ENCODE measurements around the gene PASD1.
"Not testable (repeated sequence)": the region's sequence is repeated elsewhere in the genome, so short reads cannot be mapped to it uniquely, and the experiment has no call there.

PASD1 gene

GRCh38 chrX:151621422-151621821 is 57.9 kb downstream of the PASD1 start:
- no peak for DNase-seq

- DNase-seq, result no peak
Measured at GRCh38 chrX:151624677-151625076, 61.2 kb downstream of the PASD1 start.

GRCh38 chrX:151631822-151632221 is 68.3 kb downstream of the PASD1 start:
- DNase-seq, result no peak

DNA sequence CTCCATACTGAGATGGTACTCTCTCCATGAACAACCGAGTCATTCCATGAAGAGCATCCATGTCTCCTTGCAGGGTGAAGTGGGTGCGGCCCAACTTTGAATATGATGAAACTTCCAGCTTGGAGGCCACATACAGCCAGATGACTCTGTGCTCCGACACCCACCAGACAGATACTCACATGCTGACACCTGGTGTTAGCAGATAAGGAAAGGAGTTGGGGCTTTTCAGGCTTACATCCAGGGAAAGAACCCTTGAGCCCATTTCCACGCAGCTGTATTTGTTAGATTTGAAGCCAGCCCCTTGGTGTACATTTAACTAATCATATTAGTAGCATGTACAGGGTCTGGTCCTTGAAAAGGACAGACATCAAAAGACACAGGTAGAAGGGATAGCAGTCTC is 69.7 kb downstream of the PASD1 start:
- DNase-seq, result no peak

DNA sequence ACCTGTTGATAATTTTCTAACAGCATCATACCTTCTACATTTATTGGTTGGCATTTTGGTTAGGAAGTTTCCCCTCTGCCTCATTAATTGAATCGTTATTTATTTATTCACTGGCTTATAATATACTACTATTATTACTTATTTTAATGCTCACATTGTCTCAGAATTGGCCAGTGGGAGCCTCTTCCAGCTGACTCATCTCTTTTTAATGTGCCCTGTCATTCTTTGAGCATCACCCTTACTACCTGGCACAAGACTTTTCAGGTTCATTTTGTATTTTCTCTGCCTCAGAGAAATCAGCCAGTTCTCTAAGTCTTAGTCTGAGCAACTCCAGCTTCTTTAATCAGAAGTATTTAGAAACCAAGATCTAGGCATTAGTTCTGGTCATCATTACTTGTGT is 71.5 kb downstream of the PASD1 start:
- DNase-seq, result no peak

- no peak for DNase-seq
Measured at GRCh38 chrX:151641564-151641963, 78.1 kb downstream of the PASD1 start.

GRCh38 chrX:151675121-151675746 is 111.8 kb downstream of the PASD1 start:
- DNase-seq, result no peak

DNA sequence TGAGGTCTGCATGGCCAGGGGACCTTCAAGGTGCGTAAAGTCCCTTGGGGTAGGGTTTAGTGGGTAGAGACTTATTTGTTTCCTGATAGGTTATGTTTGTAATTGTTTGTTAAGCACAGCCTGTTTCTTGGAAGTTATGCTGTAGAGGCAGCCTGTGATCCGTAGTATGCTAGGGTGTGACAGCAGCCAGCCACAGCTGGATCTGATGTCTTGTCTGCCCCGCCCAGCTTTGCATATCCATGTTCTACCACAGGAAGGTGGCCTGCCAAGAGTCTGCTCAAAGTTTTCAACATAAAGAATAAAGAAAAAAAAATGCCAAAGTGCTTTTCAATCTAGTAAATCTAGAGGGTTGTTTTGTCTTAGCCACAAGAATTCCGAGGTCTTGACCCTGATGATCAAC is 112.7 kb downstream of the PASD1 start:
- DNase-seq, result no peak

DNA sequence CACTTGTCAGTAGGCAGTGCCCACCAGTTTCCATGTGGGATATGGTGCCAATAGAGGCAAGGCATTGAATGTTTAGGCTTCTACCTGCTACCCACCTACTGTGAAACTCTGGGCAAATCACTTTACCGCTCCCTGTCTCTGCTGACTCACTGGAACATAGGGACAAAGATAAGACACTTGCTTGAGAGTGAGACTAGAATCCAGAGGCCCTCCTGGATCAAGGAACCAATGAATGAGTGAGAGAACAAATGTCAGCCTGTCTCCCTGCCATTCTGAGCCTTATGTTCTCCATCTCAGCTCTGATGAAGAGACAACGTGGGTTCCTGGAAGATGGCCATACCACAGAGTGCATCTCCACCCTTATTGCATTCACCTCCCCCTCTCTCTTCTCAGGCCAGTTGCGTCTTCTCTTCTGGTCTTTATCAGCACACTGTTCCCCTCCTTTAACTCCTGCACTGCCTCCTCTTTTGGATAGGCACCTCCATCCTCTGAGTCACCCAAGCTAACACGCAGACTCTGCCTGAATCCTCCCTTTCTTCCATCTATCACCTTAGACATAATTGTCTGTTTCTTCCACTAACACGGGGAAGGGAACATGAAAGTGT is 116.4 kb downstream of the PASD1 start:
- no peak for DNase-seq

- DNase-seq, result peak; percentile 18 to 57
Measured at GRCh38 chrX:151680805-151681204, 117.3 kb downstream of the PASD1 start.

DNA sequence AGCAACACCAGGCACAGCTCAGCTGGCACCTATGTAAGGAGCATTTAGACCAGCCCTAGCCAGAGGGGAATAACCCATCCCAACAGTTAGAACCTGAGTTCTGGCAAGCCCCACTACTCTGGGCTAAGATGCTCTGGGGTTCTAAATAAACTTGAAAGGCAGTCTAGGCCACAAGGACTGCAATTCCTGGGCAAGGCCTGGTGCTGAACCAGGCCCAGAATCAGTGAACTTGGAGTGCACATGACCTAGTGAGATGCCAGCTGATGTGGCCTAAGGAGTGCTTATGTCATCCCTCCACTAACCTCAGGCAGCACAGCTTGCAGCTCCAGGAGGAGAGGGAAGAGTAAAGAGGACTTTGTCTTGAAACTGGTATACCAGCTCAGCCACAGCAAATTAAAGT is 124.2 kb downstream of the PASD1 start:
- DNase-seq, result no peak

GRCh38 chrX:151688695-151689094 is 125.2 kb downstream of the PASD1 start:
- no peak for DNase-seq

- no peak for DNase-seq
Measured at GRCh38 chrX:151692825-151693224, 129.3 kb downstream of the PASD1 start.

- no peak for DNase-seq
Measured at GRCh38 chrX:151694121-151694520, 130.6 kb downstream of the PASD1 start.

DNA sequence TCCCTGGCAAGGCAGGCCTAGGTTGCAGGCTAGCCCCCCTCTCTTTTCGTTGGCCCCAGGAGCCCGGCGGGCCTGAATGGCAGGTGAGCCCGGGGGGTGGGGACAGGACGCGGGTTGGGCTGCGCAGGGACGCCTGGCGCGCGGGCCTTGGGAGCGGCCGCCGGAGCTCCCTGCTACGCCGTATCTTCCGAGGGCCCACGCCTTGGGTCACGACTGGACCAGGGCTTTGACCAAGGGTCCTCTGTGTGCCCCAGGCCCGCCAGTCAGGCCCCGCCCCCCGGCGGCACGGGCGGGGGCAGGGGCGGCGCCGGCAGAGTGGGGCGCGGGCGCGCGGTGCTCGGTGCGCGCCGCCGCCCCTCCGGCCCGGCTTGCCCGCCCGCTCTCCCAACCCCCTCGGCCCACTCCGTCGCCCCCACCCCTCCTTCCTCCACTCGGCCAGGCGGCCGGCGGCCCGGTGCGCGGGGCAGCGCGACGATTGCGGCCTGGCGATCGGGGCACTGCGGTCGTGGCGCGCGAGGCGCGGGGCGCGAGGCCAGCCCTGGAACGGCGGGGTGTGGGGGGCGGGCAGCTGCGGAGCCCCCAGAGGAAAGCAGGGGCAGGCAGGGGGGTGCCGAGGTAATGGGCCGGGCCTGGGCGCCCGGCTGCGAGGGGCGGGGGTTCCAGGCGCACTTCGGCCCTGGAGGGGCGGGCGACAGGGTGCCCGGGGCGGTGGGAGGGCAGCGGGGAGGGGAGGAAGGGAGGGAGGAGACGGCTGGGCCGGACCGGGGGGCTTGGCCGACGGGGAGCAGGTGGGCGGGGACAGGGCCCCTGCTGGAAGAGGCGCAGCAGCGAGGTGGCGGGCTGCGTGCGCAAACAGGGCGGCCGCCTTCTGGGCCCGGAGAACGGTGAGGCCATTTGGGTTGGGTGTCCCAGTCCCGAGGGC is 131.4 kb downstream of the PASD1 start, which contains the start of gene PRRG3:
Gene PRRG3, plus strand, starts transcription at position 798 of the 922 bp plus-strand sequence. CDS start 3,357 bp downstream, outside the sequence.
- no peak for DNase-seq

DNA sequence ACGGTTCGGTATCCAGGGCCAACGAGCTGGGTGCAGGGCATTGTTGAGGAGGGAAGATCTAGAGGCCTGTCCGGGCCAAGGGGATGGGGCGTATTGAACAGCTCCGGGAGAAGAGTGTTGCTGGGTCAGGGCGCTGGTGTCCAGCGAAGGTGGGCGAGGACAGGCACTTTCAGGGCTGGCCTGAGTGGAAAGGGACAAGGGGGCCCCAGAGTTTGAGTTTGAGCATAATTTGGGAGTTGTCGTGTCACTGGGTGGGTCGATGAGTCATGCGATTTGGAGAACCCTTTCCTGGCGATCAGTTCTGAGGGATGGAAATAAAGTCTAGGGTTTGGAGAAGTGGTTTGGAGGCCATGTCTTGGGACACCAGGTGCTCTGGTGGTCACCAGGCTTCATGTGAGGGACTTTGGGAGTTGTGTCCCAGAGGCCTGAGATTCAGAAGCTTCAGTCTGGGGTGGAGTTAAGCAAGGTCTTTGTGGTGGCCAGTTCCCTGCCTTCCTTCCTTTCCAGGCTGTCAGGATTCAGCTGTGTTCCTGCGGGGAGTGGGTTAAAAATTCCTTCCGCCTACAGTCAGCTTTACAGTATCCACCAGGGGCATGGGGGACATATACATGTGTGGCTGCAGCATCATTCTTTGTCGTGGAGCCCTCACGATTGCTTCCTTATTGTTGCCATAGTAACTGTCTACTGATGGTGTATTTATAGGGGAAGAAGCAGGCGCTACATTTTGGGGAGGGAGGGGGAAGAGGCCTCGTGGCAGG is 132.3 kb downstream of the PASD1 start:
- DNase-seq, result no peak

DNA sequence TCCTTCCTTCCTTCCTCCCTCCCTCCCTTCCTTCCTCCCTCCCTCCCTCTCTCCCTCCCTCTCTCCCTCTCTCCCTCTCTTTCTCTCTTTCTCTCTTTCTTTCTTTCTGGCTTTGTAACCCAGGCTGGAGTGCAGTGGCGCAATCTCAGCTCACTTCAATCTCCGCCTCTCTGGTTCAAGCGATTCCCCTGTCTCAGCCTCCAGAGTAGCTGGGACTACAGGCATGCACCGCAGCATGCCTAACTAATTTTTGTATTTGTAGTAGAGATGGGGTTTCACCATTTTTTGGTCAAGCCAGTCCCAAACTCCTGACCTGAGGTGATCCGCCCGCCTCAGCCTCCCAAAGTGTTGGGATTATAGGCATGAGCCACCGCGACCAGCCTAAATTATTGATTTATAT is 133.6 kb downstream of the PASD1 start:
- DNase-seq, result not testable (repeated sequence)

- no peak for DNase-seq
Measured at GRCh38 chrX:151697522-151697921, 134.0 kb downstream of the PASD1 start.

- no peak for DNase-seq
Measured at GRCh38 chrX:151698485-151698884, 135.0 kb downstream of the PASD1 start.

DNA sequence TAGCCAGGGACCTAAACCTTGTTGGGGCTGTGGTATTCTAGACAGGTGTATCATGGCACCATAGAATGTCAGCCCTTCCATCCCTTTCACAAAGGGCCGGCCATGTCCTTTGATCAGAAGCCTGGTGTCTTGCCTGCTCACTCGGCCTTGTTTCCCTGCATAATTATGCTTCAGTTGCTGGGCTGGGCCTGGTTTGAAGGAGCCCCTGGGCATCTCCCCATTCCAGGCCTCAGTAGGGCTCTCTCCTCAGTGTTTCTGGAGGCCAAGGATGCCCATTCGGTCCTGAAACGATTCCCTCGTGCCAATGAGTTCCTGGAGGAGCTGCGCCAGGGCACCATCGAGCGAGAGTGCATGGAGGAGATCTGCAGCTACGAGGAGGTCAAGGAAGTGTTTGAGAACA is 136.3 kb downstream of the PASD1 start:
- no peak for DNase-seq

DNA sequence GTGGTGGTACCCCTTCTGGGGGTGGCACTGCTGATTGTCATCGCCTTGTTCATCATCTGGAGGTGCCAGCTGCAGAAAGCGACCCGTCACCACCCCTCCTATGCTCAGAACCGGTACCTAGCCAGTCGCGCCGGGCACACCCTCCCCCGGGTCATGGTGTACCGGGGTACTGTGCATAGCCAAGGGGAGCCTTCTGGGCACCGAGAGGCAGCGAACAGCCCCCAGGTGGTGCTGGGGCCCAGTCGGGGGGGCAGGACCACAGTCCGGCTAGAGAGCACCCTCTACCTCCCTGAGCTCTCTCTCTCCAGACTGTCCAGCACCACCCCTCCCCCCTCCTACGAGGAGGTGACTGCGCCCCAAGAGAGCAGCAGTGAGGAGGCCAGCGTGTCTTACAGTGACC is 137.1 kb downstream of the PASD1 start:
- DNase-seq, result no peak

GRCh38 chrX:151701071-151701470 is 137.6 kb downstream of the PASD1 start:
- no peak for DNase-seq

GRCh38 chrX:151701531-151701930 is 138.1 kb downstream of the PASD1 start:
- DNase-seq, result no peak
